Activated CD4-positive, alpha-beta T cell treated with anti-CD3 and anti-CD28 coated beads, Interleukin-2, amount 10 ng/mL, durations not matched to agents 24 days and 14 days (primary cell): ENCODE measurements around the gene REPS2. TPM values are rescaled to one million over a fixed set of nuclear protein-coding genes. Genes with fewer than 3 reads are reported as not detected.

Experiments used
- DNase-seq: peaks from one replicate; pipeline ENCODE4 v3.0.0; 2022
- H3K27ac Mint-ChIP-seq: one replicate; pipeline ENCODE4 v1.8.0; 2022; ENCODE audit warnings: mild to moderate bottlenecking, mixed read lengths
- H3K27me3 Mint-ChIP-seq: one replicate; pipeline ENCODE4 v1.8.0; 2022; ENCODE audit warnings: mixed read lengths
- H3K36me3 Mint-ChIP-seq: one replicate; pipeline ENCODE4 v1.8.0; 2022; ENCODE audit warnings: low read depth, mild to moderate bottlenecking, mixed read lengths
- H3K4me1 Mint-ChIP-seq: one replicate; pipeline ENCODE4 v1.8.0; 2021; ENCODE audit warnings: mixed read lengths
- H3K4me3 Mint-ChIP-seq: one replicate; pipeline ENCODE4 v1.8.0; 2022; ENCODE audit warnings: mild to moderate bottlenecking, moderate library complexity, mixed read lengths
- H3K9me3 Mint-ChIP-seq: one replicate; pipeline ENCODE4 v1.8.0; 2021; ENCODE audit warnings: mixed read lengths
- intact Hi-C: fragments of 100-400 bp; cut with micrococcal nuclease; formaldehyde crosslinking; loops from one replicate; pipeline ENCODE4 v1.15.1; 2023
- total RNA-seq: library from RNA; stranded (reverse); gene quantifications from 2 replicates; pipeline ENCODE4 v1.2.3, GENCODE V29; 2022

REPS2 gene
- total RNA-seq, 1 donor from 2014 or later, result not detected

GRCh38 chrX:16975233-16975632, 28.8 kb downstream of the REPS2 start:
- no peak for DNase-seq
- no peaks in the 10 kb centered on the region for H3K36me3 Mint-ChIP-seq
- H3K27me3 Mint-ChIP-seq, result peaks cover 7% of the 10 kb centered on the region

GRCh38 chrX:16977771-16978170, 31.3 kb downstream of the REPS2 start:
- Mint-ChIP-seq H3K4me1 (no peaks in the 10 kb centered on the region), H3K27ac (no peak overlapping the region), H3K36me3 (no peaks in the 10 kb centered on the region), H3K27me3 (peaks cover 7% of the 10 kb centered on the region), H3K9me3 (no peaks in the 10 kb centered on the region), H3K4me3 (no peak overlapping the region)
- intact Hi-C loops, result no loop called here
- DNase-seq, result no peak

More at GRCh38 chrX:16975233-16975632, 28.8 kb downstream of the REPS2 start:
- Mint-ChIP-seq H3K27ac (no peak overlapping the region), H3K4me3 (no peak overlapping the region), H3K4me1 (peaks cover 2% of the 10 kb centered on the region), H3K9me3 (peaks cover 4% of the 10 kb centered on the region)
- intact Hi-C loops, result no loop called here

GRCh38 chrX:16978193-16978984, 31.9 kb downstream of the REPS2 start:
- no peak overlapping the region for H3K4me3 Mint-ChIP-seq
- no peak overlapping the region for H3K27ac Mint-ChIP-seq
- no peaks in the 10 kb centered on the region for H3K4me1 Mint-ChIP-seq
- no peaks in the 10 kb centered on the region for H3K36me3 Mint-ChIP-seq
- DNase-seq, result no peak
- intact Hi-C loops, result no loop called here
- no peaks in the 10 kb centered on the region for H3K9me3 Mint-ChIP-seq
- peaks cover 2% of the 10 kb centered on the region for H3K27me3 Mint-ChIP-seq

- Mint-ChIP-seq H3K27ac (no peak overlapping the region), H3K36me3 (no peaks in the 10 kb centered on the region), H3K4me1 (no peaks in the 10 kb centered on the region), H3K4me3 (no peak overlapping the region), H3K9me3 (no peaks in the 10 kb centered on the region), H3K27me3 (peaks cover 2% of the 10 kb centered on the region)
- no peak for DNase-seq
- intact Hi-C loops, result no loop called here
Observed at GRCh38 chrX:16979226-16979625, 32.8 kb downstream of the REPS2 start.

GRCh38 chrX:16981209-16981608, 34.8 kb downstream of the REPS2 start:
- H3K4me1 Mint-ChIP-seq, result no peaks in the 10 kb centered on the region
- no peaks in the 10 kb centered on the region for H3K27me3 Mint-ChIP-seq
- no peaks in the 10 kb centered on the region for H3K36me3 Mint-ChIP-seq
- no peak overlapping the region for H3K27ac Mint-ChIP-seq
- intact Hi-C loops, result no loop called here
- H3K9me3 Mint-ChIP-seq, result no peaks in the 10 kb centered on the region
- no peak overlapping the region for H3K4me3 Mint-ChIP-seq
- no peak for DNase-seq

- Mint-ChIP-seq H3K4me1 (no peaks in the 10 kb centered on the region), H3K9me3 (no peaks in the 10 kb centered on the region), H3K27me3 (no peaks in the 10 kb centered on the region), H3K36me3 (no peaks in the 10 kb centered on the region), H3K4me3 (no peak overlapping the region), H3K27ac (no peak overlapping the region)
- intact Hi-C loops, result no loop called here
- DNase-seq, result no peak
Observed at GRCh38 chrX:16981980-16982379, 35.5 kb downstream of the REPS2 start.

GRCh38 chrX:16983051-16983450, 36.6 kb downstream of the REPS2 start:
- Mint-ChIP-seq H3K4me1 (no peaks in the 10 kb centered on the region), H3K36me3 (no peaks in the 10 kb centered on the region), H3K27me3 (no peaks in the 10 kb centered on the region), H3K27ac (no peak overlapping the region), H3K9me3 (no peaks in the 10 kb centered on the region), H3K4me3 (no peak overlapping the region)
- intact Hi-C loops, result no loop called here
- no peak for DNase-seq

GRCh38 chrX:16985286-16985685, 38.8 kb downstream of the REPS2 start:
- no peak overlapping the region for H3K4me3 Mint-ChIP-seq
- no peaks in the 10 kb centered on the region for H3K9me3 Mint-ChIP-seq
- no peaks in the 10 kb centered on the region for H3K36me3 Mint-ChIP-seq
- intact Hi-C loops, result no loop called here
- H3K27me3 Mint-ChIP-seq, result peaks cover 3% of the 10 kb centered on the region
- H3K4me1 Mint-ChIP-seq, result no peaks in the 10 kb centered on the region
- DNase-seq, result no peak
- no peak overlapping the region for H3K27ac Mint-ChIP-seq

- no peaks in the 10 kb centered on the region for H3K4me1 Mint-ChIP-seq
- no peak overlapping the region for H3K27ac Mint-ChIP-seq
- H3K36me3 Mint-ChIP-seq, result no peaks in the 10 kb centered on the region
- intact Hi-C loops, result no loop called here
- no peak overlapping the region for H3K4me3 Mint-ChIP-seq
- no peaks in the 10 kb centered on the region for H3K9me3 Mint-ChIP-seq
- DNase-seq, result no peak
- H3K27me3 Mint-ChIP-seq, result peaks cover 3% of the 10 kb centered on the region
Observed at GRCh38 chrX:16986169-16986568, 39.7 kb downstream of the REPS2 start.

GRCh38 chrX:16989750-16990149, 43.3 kb downstream of the REPS2 start:
- intact Hi-C loops, result no loop called here
- Mint-ChIP-seq H3K4me3 (no peak overlapping the region), H3K27ac (no peak overlapping the region), H3K27me3 (peaks cover 3% of the 10 kb centered on the region), H3K36me3 (no peaks in the 10 kb centered on the region), H3K9me3 (no peaks in the 10 kb centered on the region), H3K4me1 (no peaks in the 10 kb centered on the region)
- no peak for DNase-seq

GRCh38 chrX:16990839-16991238, 44.4 kb downstream of the REPS2 start:
- intact Hi-C loops, result no loop called here
- no peaks in the 10 kb centered on the region for H3K4me1 Mint-ChIP-seq
- H3K9me3 Mint-ChIP-seq, result no peaks in the 10 kb centered on the region
- no peak overlapping the region for H3K4me3 Mint-ChIP-seq
- DNase-seq, result no peak
- H3K27ac Mint-ChIP-seq, result no peak overlapping the region
- H3K36me3 Mint-ChIP-seq, result no peaks in the 10 kb centered on the region
- H3K27me3 Mint-ChIP-seq, result peaks cover 3% of the 10 kb centered on the region

GRCh38 chrX:16992445-16992844, 46.0 kb downstream of the REPS2 start:
- no peaks in the 10 kb centered on the region for H3K4me1 Mint-ChIP-seq
- H3K9me3 Mint-ChIP-seq, result no peaks in the 10 kb centered on the region
- no peak overlapping the region for H3K4me3 Mint-ChIP-seq
- H3K36me3 Mint-ChIP-seq, result no peaks in the 10 kb centered on the region
- intact Hi-C loops, result no loop called here
- H3K27ac Mint-ChIP-seq, result no peak overlapping the region
- H3K27me3 Mint-ChIP-seq, result peaks cover 3% of the 10 kb centered on the region
- DNase-seq, result no peak

- Mint-ChIP-seq H3K27me3 (peaks cover 3% of the 10 kb centered on the region), H3K4me1 (no peaks in the 10 kb centered on the region), H3K36me3 (no peaks in the 10 kb centered on the region), H3K4me3 (no peak overlapping the region), H3K9me3 (no peaks in the 10 kb centered on the region), H3K27ac (no peak overlapping the region)
- intact Hi-C loops, result no loop called here
- no peak for DNase-seq
Observed at GRCh38 chrX:16992951-16993350, 46.5 kb downstream of the REPS2 start.

GRCh38 chrX:16993791-16994318, 47.4 kb downstream of the REPS2 start:
- intact Hi-C loops, result no loop called here
- Mint-ChIP-seq H3K36me3 (no peaks in the 10 kb centered on the region), H3K4me1 (no peaks in the 10 kb centered on the region), H3K27me3 (peaks cover 3% of the 10 kb centered on the region), H3K27ac (no peak overlapping the region), H3K9me3 (no peaks in the 10 kb centered on the region), H3K4me3 (no peak overlapping the region)
- DNase-seq, result no peak

GRCh38 chrX:16994736-16995135, 48.3 kb downstream of the REPS2 start:
- Mint-ChIP-seq H3K9me3 (no peaks in the 10 kb centered on the region), H3K4me1 (no peaks in the 10 kb centered on the region), H3K27ac (no peak overlapping the region), H3K4me3 (no peak overlapping the region), H3K27me3 (peaks cover 3% of the 10 kb centered on the region), H3K36me3 (no peaks in the 10 kb centered on the region)
- no peak for DNase-seq
- intact Hi-C loops, result no loop called here
